HG03139 (cell line): Measurements from ENCODE around the gene MMP25.
A peak's percentile ranks its signal among the peaks of the same experiment; 100 is the strongest.
"Not testable (repeated sequence)": the region's sequence is repeated elsewhere in the genome, so short reads cannot be mapped to it uniquely, and the experiment has no call there.

Source experiments
- ATAC-seq: cut with Tn5 transposase; IDR thresholded peaks from one replicate; pipeline ENCODE4 v1.9.1; 2021; ENCODE audit not compliant: unreplicated experiment

Gene MMP25

GRCh38 chr16:3053330-3053710, 7.0 kb downstream of the MMP25 start:
- not testable (repeated sequence) for ATAC-seq

GRCh38 chr16:3054965-3055733, 8.8 kb downstream of the MMP25 start:
- no peak for ATAC-seq

- ATAC-seq: not testable (repeated sequence)
These were observed 9.4 kb downstream of the MMP25 start for GRCh38 chr16:3055734-3056115.

GRCh38 chr16:3056336-3057180, 10.2 kb downstream of the MMP25 start:
- no peak for ATAC-seq

GRCh38 chr16:3057181-3058138, 11.1 kb downstream of the MMP25 start:
- no peak for ATAC-seq

- no peak for ATAC-seq
These were observed 12.0 kb downstream of the MMP25 start for GRCh38 chr16:3058139-3059030.

- peak; percentile 72 for ATAC-seq
These were observed 12.8 kb downstream of the MMP25 start for GRCh38 chr16:3059041-3059722.

- ATAC-seq: no peak
These were observed 13.4 kb downstream of the MMP25 start for GRCh38 chr16:3059723-3060242.

GRCh38 chr16:3060339-3061127, 14.2 kb downstream of the MMP25 start:
- ATAC-seq: no peak

- no peak for ATAC-seq
These were observed 16.2 kb downstream of the MMP25 start for GRCh38 chr16:3062553-3062952.

- ATAC-seq: no peak
These were observed 17.4 kb downstream of the MMP25 start for GRCh38 chr16:3063625-3064386.

- no peak for ATAC-seq
These were observed 18.8 kb downstream of the MMP25 start, which contains the start of gene IL32 for GRCh38 chr16:3065069-3065741. TSS of gene IL32 (plus strand) at chr16:3065640. CDS start at chr16:3065812, 172 bp downstream.

- ATAC-seq: no peak
These were observed 19.5 kb downstream of the MMP25 start for GRCh38 chr16:3065742-3066439.

GRCh38 chr16:3066440-3066748, 20.0 kb downstream of the MMP25 start:
- ATAC-seq: no peak

GRCh38 chr16:3068487-3068886, 22.1 kb downstream of the MMP25 start:
- no peak for ATAC-seq

- ATAC-seq: not testable (repeated sequence)
These were observed 22.8 kb downstream of the MMP25 start for GRCh38 chr16:3069146-3069545.
